NCI-H2081 treated with DMSO at 0.1 percent for 48 hours (cell line): ENCODE measurements around the gene MRPL1.
"Not testable (repeated sequence)": the region's sequence is repeated elsewhere in the genome, so short reads cannot be mapped to it uniquely, and the experiment has no call there.

Source experiments
- DNase-seq: peaks from one replicate; lab custom pipeline; 2025; lab: John Stamatoyannopoulos, UW

The MRPL1 gene

GRCh38 chr4:77982900-77983540, 120.4 kb downstream of the MRPL1 start:
- DNase-seq = not testable (repeated sequence)

- not testable (repeated sequence) for DNase-seq
Observed at GRCh38 chr4:77983612-77984311, 121.1 kb downstream of the MRPL1 start.

GRCh38 chr4:77989968-77990367, 127.3 kb downstream of the MRPL1 start:
- no peak for DNase-seq

GRCh38 chr4:77990456-77990855, 127.8 kb downstream of the MRPL1 start:
- no peak for DNase-seq

GRCh38 chr4:77990904-77991358, 128.3 kb downstream of the MRPL1 start:
- no peak for DNase-seq

GRCh38 chr4:77992581-77992980, 130.0 kb downstream of the MRPL1 start:
- no peak for DNase-seq

- DNase-seq = no peak
Observed at GRCh38 chr4:77994194-77994721, 131.6 kb downstream of the MRPL1 start.

- no peak for DNase-seq
Observed at GRCh38 chr4:77996076-77996475, 133.4 kb downstream of the MRPL1 start.

- no peak for DNase-seq
Observed at GRCh38 chr4:78001531-78001930, 138.9 kb downstream of the MRPL1 start.

GRCh38 chr4:78002260-78002659, 139.6 kb downstream of the MRPL1 start:
- DNase-seq = no peak
